T-helper 1 cell (primary cell): ENCODE data around the gene ABT1.
"Not testable (repeated sequence)": the region's sequence is repeated elsewhere in the genome, so short reads cannot be mapped to it uniquely, and the experiment has no call there.

ENCODE experiments used
- DNase-seq, 5 donors: peaks; one replicate each; pipeline ENCODE4 v3.0.0-alpha.2; 2012 to 2020
- total RNA-seq, 4 donors: gene quantifications; one replicate each; lab custom pipeline; 2026; lab: John Stamatoyannopoulos, UW

The ABT1 gene
- 35.5 to 60.0 (median 43.3) reads per million in 4 donors for total RNA-seq

DNA sequence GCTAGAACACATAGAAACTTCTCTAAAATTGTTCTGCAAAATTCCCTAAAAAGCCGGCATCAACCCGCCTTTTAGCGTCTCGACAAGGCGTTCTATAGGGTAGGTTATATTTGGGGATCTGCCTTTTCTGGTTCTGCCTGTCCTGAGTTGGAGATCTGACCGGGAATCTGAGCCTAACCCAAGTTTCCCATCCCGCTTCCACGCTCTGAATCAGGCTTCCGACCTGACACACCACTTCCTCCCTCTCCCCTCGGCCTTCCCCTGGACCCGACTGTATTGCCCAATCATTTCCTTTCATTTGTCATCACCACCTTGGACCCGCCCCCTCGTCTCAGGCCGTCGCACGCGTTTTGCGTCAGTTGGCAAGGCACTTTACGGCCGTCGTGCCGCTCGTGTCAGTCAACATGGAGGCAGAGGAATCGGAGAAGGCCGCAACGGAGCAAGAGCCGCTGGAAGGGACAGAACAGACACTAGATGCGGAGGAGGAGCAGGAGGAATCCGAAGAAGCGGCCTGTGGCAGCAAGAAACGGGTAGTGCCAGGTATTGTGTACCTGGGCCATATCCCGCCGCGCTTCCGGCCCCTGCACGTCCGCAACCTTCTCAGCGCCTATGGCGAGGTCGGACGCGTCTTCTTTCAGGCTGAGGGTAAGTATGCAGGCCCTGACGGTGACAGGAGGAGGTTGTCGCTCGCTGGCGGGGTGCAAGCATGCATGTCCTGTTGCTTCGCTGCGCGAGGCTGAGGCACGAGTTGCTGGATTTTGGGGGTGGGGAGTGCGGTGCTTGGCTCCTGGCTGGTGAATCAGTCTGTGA lies at the start of gene ABT1:
ABT1 (plus strand) TSS at position 375 of the 810 bp plus-strand sequence; CDS start at position 405, 30 bp downstream.
- peak; percentile 89 to 97 (median 95) for DNase-seq

DNA sequence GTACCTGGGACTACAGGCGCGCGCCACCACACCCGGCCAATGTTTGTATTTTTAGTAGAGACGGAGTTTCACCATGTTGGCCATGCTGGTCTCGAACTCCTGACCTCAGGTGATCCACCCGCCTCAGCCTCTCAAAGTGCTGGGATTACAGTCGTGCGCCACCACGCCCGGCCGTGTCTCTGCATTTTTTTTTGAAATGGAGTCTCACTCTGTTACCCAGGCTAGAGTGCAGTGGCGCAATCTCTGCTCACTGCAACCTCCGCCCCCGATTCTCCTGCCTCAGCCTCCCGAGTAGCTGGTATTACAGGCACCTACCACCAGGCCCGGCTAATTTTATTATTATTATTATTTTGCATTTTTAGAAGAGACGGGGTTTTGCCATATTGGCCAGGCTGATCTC lies 49.4 kb upstream of the ABT1 start:
- DNase-seq, result not testable (repeated sequence)

DNA sequence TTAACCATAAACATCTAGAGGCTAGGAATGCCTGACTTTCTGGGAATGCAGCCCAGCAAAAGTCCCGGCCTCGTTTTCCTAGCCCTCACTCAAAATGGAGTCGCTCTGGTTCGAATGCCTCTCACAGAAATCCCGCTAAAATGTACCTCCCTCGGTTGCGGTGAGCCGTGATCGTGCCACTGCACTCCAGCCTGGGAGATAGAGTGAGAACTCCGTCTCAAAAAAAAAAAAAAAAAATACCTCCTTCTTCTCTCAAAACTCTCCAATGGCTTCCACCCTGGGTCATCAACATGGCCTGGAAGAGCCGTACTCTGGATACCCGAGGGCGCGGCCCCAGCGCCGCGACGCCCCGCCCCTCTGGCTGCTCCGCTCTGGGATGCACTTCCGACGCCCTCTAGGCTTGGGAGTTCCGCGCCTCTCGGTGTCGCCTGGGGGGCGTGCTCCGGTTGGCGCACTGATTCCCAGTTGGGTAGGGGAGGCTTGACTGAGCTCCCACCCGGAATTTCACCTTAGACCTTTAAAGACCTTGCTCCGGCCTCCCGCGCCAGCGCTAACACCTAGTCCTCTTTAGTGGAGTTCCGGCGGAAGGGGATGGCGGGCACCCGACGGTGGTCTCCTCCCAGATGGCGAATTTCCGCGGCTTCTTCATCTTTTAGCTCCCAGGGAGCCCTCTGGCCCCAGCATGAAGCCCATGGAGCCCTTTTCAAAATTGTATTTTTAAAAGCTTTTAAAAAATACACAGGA lies 46.3 kb upstream of the ABT1 start:
- DNase-seq, result peak in 3 of 5 donors; percentile 29 to 58 (median 50)

DNA sequence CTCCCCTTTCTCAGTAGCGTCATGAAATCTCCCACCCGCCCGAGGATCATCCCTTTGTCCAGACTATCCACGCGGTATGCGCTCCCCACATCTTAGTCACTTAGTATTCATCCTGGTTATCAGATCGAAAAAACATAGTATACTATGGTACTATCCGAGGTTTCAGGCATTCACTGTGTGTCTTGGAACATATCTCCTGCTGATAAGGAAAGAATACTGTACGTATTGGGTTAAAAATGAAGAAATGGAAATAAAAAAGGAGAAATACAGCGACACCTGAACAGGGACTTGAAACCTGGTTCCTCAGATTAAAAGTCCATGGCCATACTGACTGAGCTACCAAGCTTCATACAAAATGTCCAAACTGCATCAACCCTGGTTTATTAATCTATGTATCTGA lies 44.5 kb upstream of the ABT1 start:
- no peak for DNase-seq

DNA sequence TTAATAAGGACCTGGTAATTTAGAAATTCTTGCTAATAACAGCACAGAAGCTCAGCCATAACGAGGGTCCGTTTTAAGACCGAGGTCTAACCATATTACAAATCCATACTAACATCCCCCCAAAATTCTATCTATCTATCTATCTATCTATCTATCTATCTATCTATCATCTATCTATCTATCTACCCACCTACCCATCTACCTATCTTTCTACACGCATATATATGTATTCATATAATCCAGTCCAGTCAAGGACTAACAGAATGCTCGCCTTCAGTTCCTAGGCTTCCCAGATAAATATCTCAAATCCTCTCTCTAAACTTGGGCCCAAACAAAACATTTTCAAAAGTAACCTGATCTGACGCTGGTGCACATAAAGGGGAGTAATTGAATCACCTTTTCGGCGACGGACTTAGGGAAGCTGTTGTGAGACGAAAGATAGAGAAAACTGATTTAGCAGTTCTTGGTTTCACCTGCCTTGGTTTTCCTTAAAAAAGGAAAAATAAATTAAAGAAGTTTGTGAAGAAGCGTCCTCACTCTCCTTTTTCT lies 44.0 kb upstream of the ABT1 start:
- DNase-seq, result no peak

DNA sequence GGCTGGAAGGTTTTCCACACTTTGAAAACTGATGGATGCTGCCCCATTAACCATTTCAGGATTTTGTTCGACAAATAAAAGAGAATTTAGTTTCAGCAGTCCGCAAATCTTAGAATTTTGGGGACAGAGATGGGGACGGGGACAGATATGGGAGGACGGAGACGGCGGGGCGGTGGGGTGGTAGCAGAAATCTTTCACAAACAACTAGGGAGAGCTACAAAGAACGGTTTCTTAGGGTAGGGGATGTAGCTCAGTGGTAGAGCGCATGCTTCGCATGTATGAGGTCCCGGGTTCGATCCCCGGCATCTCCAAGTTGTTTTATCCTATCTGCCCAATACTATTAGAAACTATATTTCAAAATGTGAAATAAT lies 43.5 kb upstream of the ABT1 start:
- DNase-seq, result peak; percentile 35 to 80 (median 56)

DNA sequence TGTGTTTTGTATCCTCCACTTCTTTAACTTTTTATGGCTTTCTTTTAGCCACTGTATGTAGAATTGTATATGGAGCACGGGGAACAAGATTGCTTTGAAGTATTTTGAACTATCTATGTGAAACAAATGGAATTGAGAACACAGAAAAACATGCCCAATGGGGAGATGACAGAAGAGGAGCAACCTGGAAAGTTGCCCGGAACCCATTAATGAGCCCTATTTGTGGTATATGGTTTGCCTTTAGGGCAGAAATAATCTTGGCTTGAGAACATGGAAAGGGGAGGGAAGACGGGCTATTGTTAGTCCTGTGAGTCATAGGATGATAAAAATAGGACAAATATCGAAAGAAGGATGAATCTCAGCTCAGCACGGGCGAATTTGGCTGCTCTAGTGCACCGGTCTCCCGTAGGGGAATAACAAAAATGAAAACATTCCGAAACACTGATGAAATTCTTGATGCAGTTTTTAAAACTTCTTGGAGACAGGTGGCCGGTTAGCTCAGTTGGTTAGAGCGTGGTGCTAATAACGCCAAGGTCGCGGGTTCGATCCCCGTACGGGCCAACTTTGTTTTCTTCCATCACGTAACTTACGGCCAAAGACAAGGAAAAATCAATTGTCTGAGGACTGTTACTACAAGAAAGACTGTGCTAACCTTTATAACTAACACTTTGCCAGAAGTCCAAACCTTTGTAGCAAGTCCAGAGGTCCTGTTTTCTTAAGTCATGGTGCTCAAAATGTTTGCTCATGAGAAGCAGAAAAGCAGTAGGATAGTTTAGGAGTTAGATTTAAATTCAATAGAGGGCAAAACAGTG lies 42.9 kb upstream of the ABT1 start:
- DNase-seq, result peak in 4 of 5 donors; percentile 52 to 83 (median 68)

DNA sequence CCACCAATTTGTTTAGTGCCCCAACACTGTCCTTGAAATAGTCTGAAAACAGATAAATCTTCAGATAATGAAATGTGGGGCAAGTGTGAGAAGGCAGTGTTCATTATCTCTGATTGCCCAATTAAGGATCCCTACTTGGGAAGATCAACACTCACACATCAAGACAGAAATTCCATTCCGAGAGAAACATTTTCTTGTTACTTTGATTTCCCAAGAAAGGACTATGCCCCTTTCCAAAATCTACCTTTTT lies 42.4 kb upstream of the ABT1 start:
- no peak for DNase-seq

DNA sequence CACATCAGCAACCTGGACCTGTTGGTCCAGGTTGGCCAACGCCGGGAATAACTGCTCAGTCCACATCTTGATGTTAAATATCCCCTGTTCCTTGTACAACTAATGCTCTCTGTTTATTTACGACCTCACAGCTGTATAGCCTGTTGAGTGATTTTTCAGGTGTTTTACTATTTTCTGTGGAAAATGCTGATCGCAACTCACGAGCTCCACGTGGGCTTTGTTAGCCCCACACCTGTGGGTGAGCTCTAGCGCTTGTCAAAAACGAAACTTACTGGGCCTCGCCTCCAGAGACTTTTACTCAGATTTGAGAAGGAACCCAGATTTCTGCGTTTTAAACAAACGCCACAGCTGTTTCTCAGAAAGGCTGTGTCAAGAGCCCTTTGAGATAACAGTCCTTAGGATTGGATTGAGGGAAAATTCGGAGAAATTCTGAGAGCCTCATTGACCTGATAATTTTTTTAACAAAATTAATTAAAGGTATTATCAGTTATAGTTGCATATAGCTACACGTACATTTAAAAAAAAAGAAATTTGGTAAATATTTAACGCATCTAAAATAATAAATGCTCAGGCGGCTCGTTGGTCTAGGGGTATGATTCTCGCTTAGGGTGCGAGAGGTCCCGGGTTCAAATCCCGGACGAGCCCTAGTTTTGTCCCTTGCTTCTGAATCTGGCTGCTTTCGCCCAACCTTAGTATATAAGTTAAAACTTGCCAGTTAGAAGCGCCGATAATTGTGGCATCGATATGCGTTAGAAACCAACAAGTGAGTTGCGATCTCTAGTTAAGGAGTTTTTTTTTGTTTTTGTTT lies 41.9 kb upstream of the ABT1 start:
- DNase-seq, result peak in 4 of 5 donors; percentile 42 to 70 (median 44)

DNA sequence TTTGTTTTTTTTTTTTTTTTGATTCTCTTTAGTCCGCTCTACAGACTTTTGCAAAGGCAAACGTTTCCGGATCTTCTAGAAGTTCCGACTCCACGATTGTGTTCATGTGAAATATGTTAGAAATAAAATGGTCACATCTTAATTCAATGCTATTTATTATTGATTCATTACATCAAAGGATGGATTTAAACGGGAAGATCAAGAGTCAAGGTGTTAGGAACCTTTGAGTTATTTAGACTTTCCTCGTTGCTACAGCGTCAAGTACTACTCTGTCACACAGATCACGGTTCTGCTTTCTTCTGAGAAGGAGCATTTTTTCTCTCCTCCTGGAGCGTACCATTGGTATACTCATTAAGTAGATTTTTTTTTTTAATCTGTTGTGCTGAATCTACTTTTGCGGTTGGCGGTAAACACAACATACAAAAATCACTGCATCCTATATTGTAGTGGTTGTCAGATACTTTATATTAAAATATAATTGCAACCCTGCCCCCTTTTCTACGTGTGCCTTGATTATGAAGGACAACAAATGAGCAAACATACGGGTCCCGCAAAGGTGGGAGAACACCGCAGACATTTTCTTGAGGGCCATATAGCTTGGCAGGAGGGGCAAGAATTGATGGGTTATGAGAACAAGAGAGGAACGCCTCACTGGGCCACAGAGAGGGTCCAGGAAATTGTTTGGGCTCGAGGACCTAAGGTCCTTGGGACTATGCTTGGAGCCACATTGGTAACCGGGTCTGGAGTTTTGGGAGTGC lies 41.1 kb upstream of the ABT1 start:
- DNase-seq, result no peak

DNA sequence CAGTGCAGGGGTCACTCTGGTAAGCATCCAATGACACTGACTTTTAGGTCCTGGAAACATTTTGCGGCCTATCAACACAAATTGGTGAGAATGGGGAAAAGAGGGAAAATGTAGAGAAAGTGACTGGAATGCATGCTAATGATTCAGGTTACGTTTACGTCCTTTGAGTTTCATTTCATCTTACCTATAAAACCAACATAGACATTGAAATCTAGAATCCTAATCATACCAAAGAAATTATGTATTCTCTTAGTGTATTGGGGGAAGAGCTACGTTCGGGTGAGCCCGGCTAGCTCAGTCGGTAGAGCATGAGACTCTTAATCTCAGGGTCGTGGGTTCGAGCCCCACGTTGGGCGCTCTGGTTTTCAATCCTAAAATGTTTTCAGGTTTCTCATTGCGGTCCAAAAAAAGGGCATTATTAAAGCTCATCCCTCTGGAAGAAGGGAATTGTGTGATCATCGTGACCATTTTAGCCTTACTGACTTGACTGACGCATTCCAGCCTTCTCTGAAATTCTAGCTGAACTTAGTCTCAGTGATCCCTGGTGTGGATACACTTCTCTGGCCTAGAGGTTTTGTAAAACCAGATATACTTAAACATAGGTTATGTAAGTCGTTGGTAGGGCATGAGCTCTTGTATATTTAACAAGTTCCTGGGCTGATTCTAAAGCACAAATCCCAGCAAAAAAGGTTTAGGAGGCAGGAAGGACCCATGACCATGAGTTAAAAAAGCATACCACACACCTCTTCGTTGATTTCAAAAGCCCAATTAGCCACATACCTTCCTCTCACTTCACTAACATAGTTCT lies 40.3 kb upstream of the ABT1 start:
- peak in 1 of 5 donors; percentile 39 for DNase-seq

DNA sequence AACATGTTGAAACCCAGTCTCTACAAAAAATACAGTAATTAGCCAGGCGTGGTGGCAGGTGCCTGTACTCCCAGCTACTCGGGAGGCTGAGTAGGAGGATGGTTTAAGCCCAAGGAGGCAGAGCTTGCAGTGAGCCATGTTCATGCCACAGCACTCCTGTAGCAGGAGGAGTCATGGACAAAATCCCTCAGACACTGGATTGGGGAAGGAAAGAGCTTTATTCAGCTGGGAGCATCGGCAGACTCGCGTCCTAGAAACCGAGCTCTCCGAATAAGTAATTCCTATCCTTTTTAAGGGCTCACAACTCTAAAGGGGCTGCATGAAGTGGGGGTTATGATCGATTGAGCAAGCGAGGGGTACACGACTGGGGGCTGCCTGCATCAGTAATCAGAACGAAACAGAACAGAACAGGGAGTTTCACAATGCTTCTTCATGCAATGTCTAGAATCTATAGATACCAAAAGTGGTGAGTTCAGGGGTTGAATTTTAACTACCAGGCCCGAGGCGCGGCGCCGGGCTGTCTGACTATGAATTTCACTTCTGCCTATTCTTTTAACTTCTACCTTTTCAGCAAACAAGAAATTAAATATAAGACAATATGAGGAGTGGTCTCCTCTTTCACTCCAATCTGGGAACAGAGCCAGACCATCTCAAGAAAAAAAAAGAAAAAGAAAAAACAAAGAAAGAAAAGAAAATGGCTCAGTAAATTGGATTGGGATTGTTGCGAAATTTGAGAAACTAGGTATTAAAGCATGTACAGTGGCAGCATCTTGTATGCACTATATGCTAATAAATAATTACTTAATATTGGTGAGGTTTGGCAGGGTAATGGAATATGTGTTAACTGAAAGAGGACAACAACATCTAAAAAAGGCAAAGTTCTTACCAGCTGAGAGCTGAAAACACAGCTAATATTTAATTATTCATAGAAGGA lies 35.0 kb upstream of the ABT1 start:
- DNase-seq, result no peak

DNA sequence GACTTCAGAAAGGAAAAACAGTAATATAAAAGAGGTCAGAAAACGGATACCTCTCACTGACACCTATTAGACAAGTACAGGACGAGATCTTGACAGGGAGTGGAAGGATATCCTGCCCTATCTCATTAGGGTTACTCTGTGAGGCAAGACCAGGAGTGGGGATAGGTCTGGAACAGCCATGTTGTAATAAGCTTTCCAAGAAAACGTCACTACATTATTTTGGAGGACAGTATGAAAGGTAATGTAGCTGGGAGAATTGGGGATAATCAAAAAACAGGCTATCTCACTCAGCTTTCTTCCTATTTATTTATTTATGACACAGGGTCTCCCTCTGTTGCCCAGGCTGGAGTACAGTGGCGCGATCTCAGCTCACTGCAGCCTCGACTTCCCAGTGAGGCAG lies 33.3 kb upstream of the ABT1 start:
- DNase-seq, result no peak

DNA sequence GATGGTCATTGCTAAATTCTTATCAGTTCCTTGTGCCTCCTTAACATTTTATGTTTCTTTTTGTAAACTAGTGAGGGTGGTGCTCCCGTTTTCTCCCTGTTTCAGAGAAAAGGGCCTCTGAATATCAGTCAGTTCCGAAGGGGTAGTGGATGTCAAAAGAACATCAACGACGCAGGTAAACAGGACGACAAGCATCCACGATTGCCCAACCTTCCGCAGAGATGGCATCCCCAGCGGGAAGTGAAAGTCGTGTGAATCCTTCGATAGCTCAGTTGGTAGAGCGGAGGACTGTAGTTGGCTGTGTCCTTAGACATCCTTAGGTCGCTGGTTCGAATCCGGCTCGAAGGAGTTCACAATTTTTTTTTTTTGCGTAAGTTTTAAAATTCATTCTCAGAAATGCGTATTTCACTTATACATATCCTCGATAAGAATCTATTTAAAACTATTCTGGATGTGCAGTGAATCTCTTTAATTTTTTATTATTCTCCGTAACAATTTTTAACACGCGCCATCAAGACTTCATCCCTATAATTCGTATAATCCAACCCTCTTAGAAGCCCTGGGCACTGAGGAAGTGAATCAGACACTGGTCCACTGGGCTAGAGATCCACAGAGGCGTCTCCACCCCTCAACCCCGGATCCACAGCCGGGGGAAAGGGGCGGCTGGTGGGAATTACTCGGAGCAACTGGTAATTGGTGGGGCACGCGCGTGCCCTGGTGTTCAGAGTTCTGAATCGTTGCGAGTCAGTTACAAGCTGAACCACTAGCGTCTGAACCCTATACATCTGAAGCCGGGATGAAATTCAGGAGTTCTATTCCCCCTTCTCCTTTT lies 27.9 kb upstream of the ABT1 start:
- DNase-seq, result peak; percentile 85 to 98 (median 94)

DNA sequence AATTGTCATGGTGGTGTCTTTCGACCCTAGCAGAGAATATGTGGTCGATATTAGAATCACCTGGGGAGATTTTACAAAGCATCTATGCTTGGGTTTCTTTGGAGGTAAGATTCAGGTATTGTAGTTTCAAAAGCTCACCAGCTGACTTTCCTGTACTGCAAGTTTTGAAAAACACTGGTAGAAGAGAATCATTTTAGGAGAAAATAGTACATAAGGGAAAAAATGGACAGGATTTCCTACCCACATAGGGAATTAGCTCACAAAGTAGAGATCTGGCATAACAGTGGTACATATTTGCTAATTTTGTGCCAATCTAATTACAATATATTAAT lies 27.4 kb upstream of the ABT1 start:
- DNase-seq, result no peak

DNA sequence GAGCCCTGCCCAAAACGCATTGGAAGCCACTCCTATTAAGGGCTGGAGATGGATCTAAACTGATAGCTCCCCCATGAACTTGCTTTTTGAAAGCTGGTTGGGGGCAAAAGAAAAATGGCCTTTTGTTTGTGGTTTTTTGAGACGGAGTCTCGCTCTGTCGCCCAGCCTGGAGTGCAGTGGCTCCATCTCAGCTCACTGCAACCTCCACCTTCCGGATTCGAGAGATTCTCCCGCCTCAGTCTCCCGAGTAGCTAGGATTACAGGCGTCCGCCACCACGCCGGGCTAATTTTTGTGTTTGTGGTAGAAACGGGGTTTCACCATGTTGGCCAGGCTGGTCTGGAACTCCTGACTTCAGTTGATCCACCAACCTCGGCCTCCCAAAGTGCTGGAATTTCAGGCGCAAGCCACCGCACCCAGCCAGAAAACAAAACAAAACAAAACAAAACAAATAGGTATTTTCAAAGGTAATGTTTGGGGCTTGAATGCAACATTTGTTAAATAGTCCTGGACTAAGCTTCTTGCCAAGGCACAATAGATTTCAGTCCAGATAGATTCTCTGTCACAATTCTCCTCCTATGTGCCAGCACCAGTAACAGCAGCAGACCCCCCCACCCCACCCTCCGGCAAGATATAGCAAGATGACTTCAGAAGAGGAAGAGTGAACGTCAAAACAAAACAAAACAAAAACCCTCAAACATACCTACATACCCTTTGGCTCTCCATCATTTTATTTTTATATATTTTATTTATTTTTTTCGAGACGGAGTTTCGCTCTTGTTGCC lies 26.5 kb upstream of the ABT1 start:
- no peak for DNase-seq

DNA sequence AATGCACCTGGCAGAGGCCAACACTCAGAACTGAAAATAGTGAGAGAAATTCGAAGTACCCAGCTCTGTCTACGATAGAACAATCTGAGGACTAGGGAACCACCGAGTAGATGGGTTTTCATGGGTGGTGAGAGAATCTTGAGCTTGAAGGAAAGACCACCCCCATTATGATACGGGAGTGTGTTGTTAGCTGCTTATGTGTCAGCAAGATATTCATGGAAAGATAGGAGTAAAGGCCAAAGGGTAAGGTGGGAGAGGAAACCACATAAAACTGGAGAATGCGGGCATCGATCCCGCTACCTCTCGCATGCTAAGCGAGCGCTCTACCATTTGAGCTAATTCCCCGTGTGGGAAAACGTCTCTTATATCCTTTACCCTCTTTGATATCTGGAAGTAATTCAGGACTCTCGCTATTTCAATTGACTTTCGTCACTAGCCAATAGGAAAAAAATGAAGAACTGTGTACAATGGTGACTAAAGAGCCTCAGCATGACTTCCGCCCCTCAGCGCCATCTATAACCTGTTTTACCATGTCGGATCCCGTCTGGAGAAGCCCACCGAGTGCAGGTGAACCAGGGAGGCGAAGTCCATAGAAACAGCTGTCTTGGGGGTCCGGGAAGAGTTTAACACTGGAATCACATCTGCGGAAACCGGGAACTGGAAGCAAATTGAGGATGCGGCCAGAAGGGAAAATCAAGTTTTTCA lies 25.0 kb upstream of the ABT1 start:
- DNase-seq, result peak in 2 of 5 donors; percentile 39 to 60
